ENCODE results near the gene GALNT14.

The GALNT14 gene

GRCh38 chr2:30894498-30895119 is 243.6 kb downstream of the GALNT14 start:
- DNase-seq (ENCODE audit: low read depth), result no peak

- no peak for DNase-seq (ENCODE audit: low read depth)
Observed at GRCh38 chr2:30888852-30889409, 249.3 kb downstream of the GALNT14 start.

GRCh38 chr2:30886080-30886479 is 252.2 kb downstream of the GALNT14 start:
- no peak for DNase-seq (ENCODE audit: low read depth)

- no peak for DNase-seq (ENCODE audit: low read depth)
Observed at GRCh38 chr2:30883822-30884221, 254.4 kb downstream of the GALNT14 start.

GRCh38 chr2:30883184-30883583 is 255.1 kb downstream of the GALNT14 start:
- no peak for DNase-seq (ENCODE audit: low read depth)

- no peak for DNase-seq (ENCODE audit: low read depth)
Observed at GRCh38 chr2:30880516-30880915, 257.7 kb downstream of the GALNT14 start.

GRCh38 chr2:30877833-30878232 is 260.4 kb downstream of the GALNT14 start:
- DNase-seq (ENCODE audit: low read depth), result no peak

- no peak for DNase-seq (ENCODE audit: low read depth)
Observed at GRCh38 chr2:30872797-30873196, 265.4 kb downstream of the GALNT14 start.

- DNase-seq (ENCODE audit: low read depth), result no peak
Observed at GRCh38 chr2:30871980-30872789, 266.1 kb downstream of the GALNT14 start.

GRCh38 chr2:30871440-30871839 is 266.8 kb downstream of the GALNT14 start:
- DNase-seq (ENCODE audit: low read depth), result no peak

- DNase-seq (ENCODE audit: low read depth), result no peak
Observed at GRCh38 chr2:30869988-30870387, 268.3 kb downstream of the GALNT14 start.

- no peak for DNase-seq (ENCODE audit: low read depth)
Observed at GRCh38 chr2:30867385-30867784, 270.9 kb downstream of the GALNT14 start.

GRCh38 chr2:30866974-30867373 is 271.3 kb downstream of the GALNT14 start:
- no peak for DNase-seq (ENCODE audit: low read depth)

GRCh38 chr2:30865892-30866681 is 272.2 kb downstream of the GALNT14 start:
- DNase-seq (ENCODE audit: low read depth), result no peak

GRCh38 chr2:30865243-30865642 is 273.0 kb downstream of the GALNT14 start:
- DNase-seq (ENCODE audit: low read depth), result no peak

- DNase-seq (ENCODE audit: low read depth), result peak; percentile 75
Observed at GRCh38 chr2:30862054-30862651, 276.1 kb downstream of the GALNT14 start.

GRCh38 chr2:30860726-30861125 is 277.5 kb downstream of the GALNT14 start:
- DNase-seq (ENCODE audit: low read depth), result no peak

All from fibroblast of the conjunctiva (primary cell).